ENCODE data around the gene SRRM5. TPM values are rescaled to one million over a fixed set of nuclear protein-coding genes. Genes with fewer than 3 reads are reported as not detected.

SRRM5 gene
- total and polyA plus RNA-seq, 2 of the 4 experiments (the other 2 are of a cell fraction), result 0.10 TPM; not detected in 1

DNA sequence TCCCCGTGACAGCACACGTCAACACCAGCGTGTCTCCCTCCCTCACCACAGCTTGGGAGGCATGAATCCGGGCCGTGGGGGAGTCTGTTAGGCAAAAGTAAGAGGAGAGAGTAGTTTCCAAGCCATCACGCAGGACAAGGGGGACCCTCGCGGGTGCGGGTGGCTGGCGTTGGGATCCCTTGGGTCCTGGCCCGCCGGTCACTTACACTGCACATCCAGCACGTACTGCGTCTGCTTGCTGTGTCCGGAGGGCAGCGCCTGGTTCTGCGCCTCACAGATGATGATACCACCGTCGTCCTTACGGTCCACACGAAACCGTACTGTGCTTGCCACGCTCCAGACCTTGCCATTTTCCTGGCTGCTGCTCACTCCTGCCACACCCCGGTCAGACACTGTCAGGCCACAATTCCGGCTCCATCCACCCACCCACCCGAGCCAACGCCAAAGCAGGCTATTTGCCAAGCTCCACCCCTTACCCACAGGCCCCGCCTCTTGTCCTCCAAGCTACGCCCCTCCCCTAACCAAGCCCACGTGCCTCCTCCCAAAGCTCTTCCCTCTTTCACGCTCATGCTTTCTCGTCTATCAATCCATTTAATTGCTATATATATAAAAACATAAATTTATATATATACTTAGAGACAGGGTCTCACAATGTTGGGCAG is 14.2 kb downstream of the SRRM5 start:
- Histone ChIP-seq H2AFZ (replicated peaks; ENCODE audit: low read length, poor library complexity) (no peak overlapping the region), H2AK9ac (replicated peaks; ENCODE audit: low read depth, low read length, poor library complexity) (no peak overlapping the region), H2BK120ac (ENCODE audit: low read depth, low read length) (no peak overlapping the region), H3K18ac (ENCODE audit: low read depth, low read length) (no peak overlapping the region), H3K4me1 (ENCODE audit: control insufficient read depth, insufficient read depth, low read length) (no peaks in the 10 kb centered on the region), H2BK20ac (ENCODE audit: low read depth, low read length) (no peak overlapping the region), H4K5ac (ENCODE audit: low read depth, low read length) (no peak overlapping the region), H3K4ac (ENCODE audit: low read depth, low read length) (no peak overlapping the region), H3K27me3 (ENCODE audit: control insufficient read depth, insufficient read depth, low read length) (no peaks in the 10 kb centered on the region), H4K8ac (ENCODE audit: low read depth in 2 of 2, low read length in 2 of 2) (no peak overlapping the region), H3K14ac (replicated peaks; ENCODE audit: low read depth, low read length) (no peak overlapping the region), H3K23ac (ENCODE audit: low read depth, low read length) (no peak overlapping the region), H4K20me1 (ENCODE audit: insufficient read depth, low read length) (no peaks in the 10 kb centered on the region), H3K36me3 (ENCODE audit: control insufficient read depth, insufficient read depth, low read length) (no peaks in the 10 kb centered on the region), H3K9me1 (ENCODE audit: insufficient read depth, low read length) (no peaks in the 10 kb centered on the region), H3K4me3 (ENCODE audit: insufficient read depth, low read depth, low read length) (no peak overlapping the region), H3K56ac (ENCODE audit: extremely low read depth, insufficient read depth, low read length) (no peak overlapping the region), H3K9ac (ENCODE audit: low read depth, low read length) (no peak overlapping the region), H2AK5ac (ENCODE audit: low read depth, low read length) (no peak overlapping the region), H3K9me3 (ENCODE audit: control insufficient read depth, insufficient read depth, low read length) (no peaks in the 10 kb centered on the region), H3K4me2 (ENCODE audit: low read depth, low read length) (no peak overlapping the region), H2BK5ac (ENCODE audit: low read depth, low read length, poor library complexity, severe bottlenecking) (no peak overlapping the region), H3K79me1 (ENCODE audit: low read depth in 1 of 2, low read length in 2 of 2) (peaks cover 0 to 1% of the 10 kb centered on the region in 2 experiments; a peak in 1 of 4 replicates), H2BK15ac (ENCODE audit: low read depth, low read length) (no peak overlapping the region), H3K27ac (ENCODE audit: insufficient read depth, low read length) (no peak overlapping the region), H4K91ac (ENCODE audit: insufficient read depth, low read depth, low read length) (no peak overlapping the region)
- intact Hi-C loops (cut with micrococcal nuclease) (no loop called here), dilution Hi-C loops (cut with HindIII; ENCODE audit: low sequenced_read_pairs, unreplicated experiment) (no loop called here), in situ Hi-C loops (cut with MboI; ENCODE audit: low sequenced_read_pairs) (no loop called here)
- BruUV-seq (replicated peaks), result no TSS peak
- no peak for TF ChIP-seq RAD21 (IDR thresholded peaks at IDR 0.05; ENCODE audit: low read length)
- TF ChIP-seq SMC3 (IDR thresholded peaks at IDR 0.05; ENCODE audit: low read depth, low read length), result no peak
- TF ChIP-seq NFE2L2 (IDR thresholded peaks at IDR 0.05; ENCODE audit: low read depth, low read length), result no peak
- no peak for TF ChIP-seq CHD1 (IDR thresholded peaks at IDR 0.05; ENCODE audit: low read depth, low read length)
- no peak for TF ChIP-seq RFX5 (IDR thresholded peaks at IDR 0.05; ENCODE audit: low read depth, low read length)
- 75% methylated on average over 10 of the region's 32 CpGs; no CpG with 5 or more reads in 1 of the 2 experiments for WGBS, 2 experiments (ENCODE audit: extremely low coverage in 2 of 2, insufficient read length in 1 of 2)
- ChIA-PET POLR2A (ENCODE audit: unreplicated experiment) (no interaction called here), CTCF (interaction anchor here (0.8 kb wide), 1 partner anchor 22 kb away, joined by 3 read pairs; no protein-coding TSS in a partner anchor)
- no peak for DNase-seq
- ATAC-seq (ENCODE audit: low read depth), result no peak
